Measurements from ENCODE around the gene CDC42BPA.

The CDC42BPA gene

DNA sequence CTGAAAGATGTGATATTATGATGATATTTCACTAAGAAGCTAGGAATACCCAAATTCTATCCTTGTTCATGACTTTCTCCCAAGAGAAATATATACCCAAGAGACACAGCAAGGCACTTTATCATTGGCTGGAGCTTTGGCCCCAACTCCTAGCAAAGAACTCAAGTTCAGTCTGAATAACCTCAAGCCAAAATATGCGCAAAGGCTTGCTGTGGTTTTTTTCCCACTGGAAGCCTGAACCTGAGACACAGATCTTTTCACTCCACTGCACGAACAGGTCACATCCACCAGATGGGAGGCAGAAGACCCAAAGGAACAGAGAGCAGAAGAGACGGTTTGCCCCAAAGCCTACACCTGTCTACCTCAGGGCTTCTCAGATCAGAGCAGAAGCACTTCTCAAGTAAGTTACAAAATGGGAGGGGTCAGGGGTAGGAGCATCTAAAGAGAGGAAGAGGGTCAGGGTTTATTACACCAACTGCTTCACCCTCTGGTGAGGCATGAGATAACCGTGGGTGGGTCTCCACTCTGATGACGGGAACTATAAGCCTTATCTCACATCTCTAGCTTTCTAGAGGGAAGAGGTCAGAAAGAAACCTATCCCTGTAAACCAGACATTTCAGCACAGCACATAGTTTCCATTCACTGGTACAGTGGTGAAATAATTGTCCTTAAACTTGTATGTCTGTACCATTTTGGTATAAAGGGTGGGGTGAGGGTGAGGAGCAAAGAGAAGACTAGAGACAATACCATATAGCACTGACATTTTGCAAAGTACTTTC is 17.1 kb upstream of the CDC42BPA start:
- no peak for DNase-seq

DNA sequence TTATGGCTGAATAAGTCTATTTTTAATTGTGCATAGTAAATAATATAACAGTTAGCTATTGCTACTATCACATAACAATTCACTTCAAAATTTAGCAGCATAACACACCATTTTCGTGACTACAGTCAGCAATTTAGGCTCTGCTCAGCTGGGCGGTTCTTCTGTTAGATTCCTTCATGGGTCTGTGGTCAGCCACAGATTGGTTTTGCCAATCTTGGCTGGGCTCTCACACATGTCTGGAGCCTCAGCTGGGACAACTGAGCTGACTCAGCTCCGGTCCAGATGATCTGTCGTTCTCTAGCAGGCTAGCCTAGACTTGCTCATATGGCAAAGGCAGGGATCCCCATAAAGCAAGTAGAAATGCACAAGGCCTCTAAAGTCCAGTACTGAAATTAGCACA is 15.1 kb upstream of the CDC42BPA start:
- no peak for DNase-seq

GRCh38 chr1:227330279-227331076 is 12.2 kb upstream of the CDC42BPA start:
- no peak for DNase-seq

- no peak for DNase-seq
Measured at GRCh38 chr1:227328405-227329019, 10.2 kb upstream of the CDC42BPA start.

DNA sequence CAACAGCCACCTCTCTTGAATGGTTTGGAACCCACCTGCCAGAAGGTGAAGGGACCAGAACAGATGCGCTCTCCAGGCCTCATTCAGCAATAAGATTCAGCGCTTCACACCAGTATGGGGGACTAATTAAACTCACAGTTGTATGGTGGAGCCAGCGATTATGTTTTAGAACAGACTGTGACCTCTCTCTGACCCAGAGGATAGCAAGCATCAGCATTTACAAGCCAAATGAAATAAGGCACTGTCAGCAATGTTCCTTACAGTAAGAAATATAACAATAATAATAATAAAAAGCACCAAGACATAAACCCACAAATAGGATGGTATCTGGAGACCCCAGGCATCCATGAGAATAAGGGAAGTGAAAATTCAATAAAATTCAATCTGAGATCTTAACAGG is 6.9 kb upstream of the CDC42BPA start:
- DNase-seq: no peak

GRCh38 chr1:227323967-227324268 is 5.6 kb upstream of the CDC42BPA start:
- DNase-seq: no peak

DNA sequence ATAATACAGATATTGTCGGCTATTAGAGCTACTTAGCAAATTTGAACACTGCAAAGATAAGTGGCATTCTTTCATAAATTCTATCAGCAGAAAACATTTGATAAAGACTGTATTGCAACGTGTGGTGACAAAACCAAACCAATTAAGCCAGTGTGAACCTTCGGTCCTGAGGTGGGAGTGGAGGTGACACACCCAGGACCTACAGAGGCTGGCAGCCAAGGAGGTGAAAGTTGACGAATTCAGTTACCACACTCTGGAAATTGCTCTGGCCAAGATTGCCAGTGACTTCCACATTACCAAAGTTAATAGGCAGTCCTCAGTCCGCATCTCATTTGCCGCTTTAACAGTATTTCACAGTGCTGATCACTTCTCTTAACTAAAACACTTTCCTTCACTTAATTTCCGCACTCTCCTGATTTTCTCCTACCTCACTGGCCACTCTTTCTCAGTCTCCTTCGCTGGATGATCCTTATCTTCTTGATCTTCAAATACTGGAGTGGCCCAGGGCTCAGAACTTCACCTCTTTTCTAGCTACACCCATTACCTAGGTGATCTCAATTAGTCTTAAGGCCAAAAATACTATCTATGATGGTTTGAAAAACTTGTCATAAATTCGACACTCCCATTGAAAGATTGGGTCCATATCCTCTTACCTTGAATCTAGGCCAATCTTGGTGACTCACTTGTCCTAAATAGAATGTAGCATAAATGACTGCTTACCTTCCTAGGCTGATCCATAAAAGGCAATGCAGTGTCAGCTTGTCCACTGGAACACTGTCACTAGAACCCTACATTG is 5.1 kb upstream of the CDC42BPA start:
- no peak for DNase-seq

DNA sequence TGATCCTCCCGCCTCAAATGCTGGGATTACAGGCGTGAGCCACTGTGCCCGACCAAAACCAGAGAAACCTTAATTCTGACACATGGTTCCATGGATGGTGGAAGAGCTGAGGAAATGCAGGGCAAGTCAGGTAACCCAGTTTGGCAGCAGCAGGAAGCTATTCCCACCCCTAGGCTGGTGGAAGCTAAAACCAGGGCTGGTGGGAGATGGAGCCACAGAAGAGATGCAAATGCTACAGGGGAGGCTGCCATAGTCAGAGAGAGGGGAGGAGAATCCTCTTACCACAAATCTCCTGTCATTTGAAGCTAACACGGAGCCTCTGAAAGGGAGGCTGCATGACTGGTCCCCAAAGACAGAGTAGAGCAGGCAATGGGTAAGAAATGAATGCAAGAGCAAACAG is 4.1 kb upstream of the CDC42BPA start:
- DNase-seq: no peak

DNA sequence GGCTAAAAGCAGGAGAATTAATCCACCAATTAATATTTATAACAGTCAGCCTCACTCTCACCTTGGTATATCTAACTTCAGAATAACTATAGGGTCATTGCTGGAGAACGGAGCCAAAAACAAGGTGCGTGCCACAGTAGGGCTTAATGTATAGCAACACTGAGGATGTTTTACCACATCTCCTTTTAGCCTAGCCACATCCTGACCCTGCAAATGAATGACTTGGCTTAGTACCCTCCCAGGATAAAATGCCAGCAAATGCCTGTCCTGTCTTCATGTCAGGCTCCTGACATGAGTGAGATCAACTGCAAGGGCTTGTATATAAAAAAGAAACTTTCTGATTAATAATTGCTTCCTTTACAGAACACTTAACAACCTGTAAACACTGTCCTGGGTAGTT is 2.7 kb upstream of the CDC42BPA start:
- no peak for DNase-seq

DNA sequence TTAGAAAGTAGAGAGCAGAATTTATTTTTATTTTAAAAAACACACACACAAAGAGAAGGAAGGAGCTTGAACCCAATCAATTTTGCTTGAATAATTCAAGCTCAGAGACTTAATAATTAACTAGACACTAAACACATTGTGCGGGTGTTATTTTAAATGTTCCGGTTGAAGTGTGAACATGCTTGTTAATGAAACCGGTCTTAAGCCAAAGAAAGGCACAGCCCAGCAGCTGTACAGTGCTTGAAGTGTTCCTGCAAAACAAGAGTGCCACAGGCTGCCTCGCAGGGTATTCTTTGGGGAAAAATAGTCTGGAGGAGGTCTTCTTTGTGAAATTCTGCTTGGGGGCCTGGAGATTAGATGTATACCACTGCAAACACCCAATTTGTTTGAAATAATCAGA is 2.2 kb upstream of the CDC42BPA start:
- no peak for DNase-seq

GRCh38 chr1:227318853-227319607 is 738 bp upstream of the CDC42BPA start:
- no peak for DNase-seq

DNA sequence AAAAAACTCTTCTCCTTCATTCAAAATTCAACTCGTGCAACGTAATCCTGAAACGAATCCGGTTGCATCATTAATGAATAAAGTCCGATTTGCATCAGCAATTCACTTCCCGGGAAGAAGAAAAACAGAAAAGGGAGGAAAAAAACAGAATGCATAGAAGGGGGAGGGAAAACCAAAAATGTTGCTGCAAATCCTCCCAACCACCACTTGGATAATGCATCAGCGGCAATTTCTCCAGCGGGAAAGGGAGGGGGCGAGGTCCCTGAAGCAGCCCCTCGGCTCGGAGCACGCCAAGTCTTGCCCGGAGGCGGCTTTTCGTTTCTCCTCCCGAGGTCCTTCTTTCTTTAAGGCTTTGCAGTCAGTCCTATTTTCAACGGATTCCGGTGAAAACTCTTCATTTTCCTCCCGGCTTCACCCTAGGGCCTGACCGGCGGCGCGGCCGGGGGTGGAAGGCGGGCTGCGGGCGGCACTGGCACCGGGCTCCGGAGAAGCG is 723 bp downstream of the CDC42BPA start:
- DNase-seq: peak; percentile 32

DNA sequence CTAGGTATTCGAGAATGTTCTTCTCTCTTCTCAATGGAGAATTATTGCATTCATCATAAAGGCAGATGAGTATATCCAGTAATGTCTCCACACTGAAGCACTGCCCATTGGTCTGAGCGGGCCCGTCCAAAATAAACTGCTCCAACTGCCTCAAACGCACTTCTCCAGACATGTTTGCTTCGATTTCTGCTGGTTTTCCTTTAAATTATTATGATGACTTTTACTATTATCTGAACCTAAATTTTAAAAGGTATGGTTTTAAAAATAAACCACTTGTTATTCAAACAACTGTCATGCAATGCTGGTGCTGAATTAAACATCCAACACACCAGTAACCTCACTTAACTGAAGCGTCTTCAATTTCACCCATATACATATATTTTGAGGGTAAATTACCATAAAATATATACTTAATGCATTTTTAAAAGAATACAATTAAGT is 1.3 kb downstream of the CDC42BPA start:
- DNase-seq: no peak

DNA sequence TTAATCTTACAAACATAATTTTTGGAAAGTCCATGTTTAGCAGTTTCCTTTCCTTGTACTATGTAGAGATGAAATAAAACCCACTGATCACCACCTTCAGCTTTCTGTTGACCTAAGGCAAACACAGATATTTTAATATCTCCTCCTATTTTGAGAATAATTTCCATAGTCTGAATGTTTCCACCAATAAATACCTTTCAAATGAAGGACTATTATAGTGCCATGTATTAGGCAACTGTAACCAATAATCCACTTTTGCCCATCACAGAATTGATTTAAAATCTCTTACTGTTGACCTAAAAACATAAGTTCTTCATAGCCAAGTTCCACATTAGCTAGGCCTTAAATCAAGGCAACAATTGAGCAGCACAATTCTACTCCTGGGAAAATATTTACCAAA is 1.8 kb downstream of the CDC42BPA start:
- no peak for DNase-seq

GRCh38 chr1:227315629-227316346 is 2.5 kb downstream of the CDC42BPA start:
- no peak for DNase-seq

DNA sequence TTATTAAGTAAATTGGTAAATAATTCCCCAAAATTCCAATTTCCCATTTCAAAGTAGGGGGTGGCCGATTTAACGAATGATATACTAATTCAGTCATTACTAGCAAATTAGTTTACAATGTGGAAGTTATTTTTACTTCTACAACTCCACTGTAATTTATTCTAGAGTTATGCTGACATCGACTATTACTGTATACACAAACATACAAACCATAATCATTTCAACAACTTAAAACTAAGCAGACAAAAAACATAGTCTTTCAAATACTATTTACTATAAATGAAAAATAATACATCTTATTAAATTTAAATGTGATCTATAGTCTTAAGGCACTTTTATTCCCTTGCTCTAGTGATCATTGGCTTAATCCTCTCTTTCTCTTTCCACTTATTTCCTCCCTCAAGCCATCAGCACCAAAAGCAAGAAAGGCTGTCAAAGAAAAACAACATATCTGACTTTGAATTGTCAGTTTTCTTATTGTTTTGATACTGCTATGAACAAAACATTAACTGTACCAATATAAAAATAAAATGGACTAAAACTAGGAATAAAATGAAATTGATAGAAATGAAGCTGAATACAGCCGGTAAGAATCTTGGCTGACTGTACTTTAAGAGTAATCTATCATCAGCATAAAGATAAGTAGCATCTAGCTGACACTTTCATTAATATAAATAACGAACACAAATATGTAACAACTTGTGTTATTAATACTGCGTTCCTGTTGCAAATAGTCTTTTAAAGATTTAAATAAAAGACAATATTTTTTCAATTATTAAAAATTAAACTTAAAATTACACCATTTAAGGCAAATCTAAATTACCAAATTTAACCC is 4.1 kb downstream of the CDC42BPA start:
- DNase-seq: no peak

GRCh38 chr1:227312361-227313025 is 5.8 kb downstream of the CDC42BPA start:
- no peak for DNase-seq

DNA sequence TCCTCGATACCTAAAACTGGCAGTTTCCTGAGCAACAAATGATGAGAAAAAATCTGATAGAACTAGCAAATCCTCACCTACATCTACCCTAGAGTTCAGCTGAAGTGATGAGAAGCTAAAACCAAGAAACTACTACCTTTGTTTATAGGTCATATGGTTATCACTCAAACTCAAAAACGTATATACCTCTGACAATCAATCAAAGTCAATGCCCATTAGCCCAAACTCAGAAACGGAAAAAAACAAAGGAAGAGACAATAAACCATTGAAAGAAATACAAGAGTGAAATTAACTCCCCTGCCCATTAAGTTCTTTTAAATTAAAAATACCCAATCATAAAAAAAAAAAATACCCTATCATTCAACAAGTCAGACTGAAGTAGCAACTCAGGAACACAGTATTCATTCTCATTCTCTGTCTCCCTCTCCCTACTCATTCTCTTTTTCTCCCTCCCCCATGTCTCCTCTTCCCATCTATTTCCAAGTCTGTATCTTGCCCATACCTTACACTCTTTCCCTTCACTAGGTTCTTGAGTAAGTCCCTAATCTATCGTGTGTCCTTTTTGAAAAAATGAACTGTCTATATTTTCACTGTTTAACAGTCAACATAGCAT is 6.8 kb downstream of the CDC42BPA start:
- DNase-seq: no peak

Data from suppressor macrophage treated with lipopolysaccharide for 4 hours (primary cell).